B cell (primary cell): ENCODE data around the gene PCDH15. TPM values are rescaled to one million over a fixed set of nuclear protein-coding genes. Genes with fewer than 3 reads are reported as not detected.

Source experiments
- ATAC-seq: fragments of 200-7000 bp; cut with Tn5 transposase; one replicate; pipeline ENCODE4 v1.10.0; 2021; ENCODE audit warnings: low read depth, mild to moderate bottlenecking, moderate number of reproducible peaks, moderate library complexity
- CTCF ChIA-PET: fragments of 350-600 bp; sonication (Branson Sonifier 250); formaldehyde crosslinking; loops from one replicate; lab custom pipeline; 2021; ENCODE audit warnings: antibody characterized with exemption, inconsistent platforms; lab: Charles Lee
- POLR2A ChIA-PET: fragments of 350-600 bp; sonication (Branson Sonifier 250); formaldehyde crosslinking; loops from one replicate; lab custom pipeline; 2021; ENCODE audit warnings: antibody characterized with exemption; lab: Charles Lee
- DNase-seq: peaks from one replicate; pipeline ENCODE4 v3.0.0; 2013
- H2AFZ ChIP-seq: 2 replicates; pipeline ENCODE4 v1.6.1; 2012; ENCODE audit warnings: mild to moderate bottlenecking, low read depth, low read length; ENCODE audit not compliant: insufficient read depth, poor library complexity, severe bottlenecking
- H3K27ac ChIP-seq, 2 donors: 1 replicate in 1 of 2; 2 replicates in 1 of 2; pipeline ENCODE4 v1.5.1; 2012 to 2013; ENCODE audit warnings: low read length in 2 of 2, mild to moderate bottlenecking in 2 of 2, moderate library complexity in 1 of 2
- H3K27me3 ChIP-seq, 4 experiments: fragments of 200-600 bp in 1 of 4; sonication (generic) in 1 of 4; replicated peaks in 1 of 4; 1 replicate in 2 of 4; 2 replicates in 2 of 4; pipeline versions ENCODE4 v1.6.1 to v1.7.0; 2013 to 2016; ENCODE audit warnings: low read length in 3 of 4, mild to moderate bottlenecking in 2 of 4, mixed read lengths in 1 of 4, moderate library complexity in 1 of 4; ENCODE audit not compliant: insufficient read depth in 4 of 4, control insufficient read depth in 3 of 4; ENCODE audit errors: control extremely low read depth in 1 of 4
- H3K36me3 ChIP-seq, 2 experiments: replicated peaks in 1 of 2; 1 replicate in 1 of 2; 2 replicates in 1 of 2; pipeline versions ENCODE4 v1.6.1 to v1.7.1; 2013; ENCODE audit warnings: low read length in 1 of 2; ENCODE audit not compliant: insufficient read depth in 2 of 2, control insufficient read depth in 1 of 2; ENCODE audit errors: control extremely low read depth in 1 of 2, extremely low read depth in 1 of 2
- H3K4me1 ChIP-seq, 2 donors: fragments of 200-600 bp in 1 of 2; sonication (generic) in 1 of 2; 1 replicate in 1 of 2; 2 replicates in 1 of 2; pipeline versions ENCODE4 v1.5.1 to v1.6.1; 2013 to 2017; ENCODE audit warnings: low read length in 2 of 2; ENCODE audit not compliant: control insufficient read depth in 2 of 2, insufficient read depth in 2 of 2
- H3K4me2 ChIP-seq: replicated peaks from 2 replicates; pipeline ENCODE3; 2012; ENCODE audit warnings: mild to moderate bottlenecking, low read depth, low read length; ENCODE audit not compliant: poor library complexity, severe bottlenecking
- H3K4me3 ChIP-seq, 5 experiments: fragments of 200-600 bp in 1 of 5; sonication (generic) in 1 of 5; 1 replicate in 3 of 5; 2 replicates in 2 of 5; pipeline versions ENCODE4 v1.5.1 to v1.7.0; 2011 to 2016; ENCODE audit warnings: low read length in 4 of 5, mild to moderate bottlenecking in 4 of 5, low read depth in 2 of 5, control low read depth in 1 of 5, moderate library complexity in 1 of 5; ENCODE audit not compliant: insufficient read depth in 1 of 5; ENCODE audit errors: control extremely low read depth in 1 of 5, extremely low read depth in 1 of 5
- H3K79me2 ChIP-seq: fragments of 200-600 bp; sonication (generic); one replicate; pipeline ENCODE4 v1.6.0; 2016; ENCODE audit warnings: low read length; ENCODE audit not compliant: control insufficient read depth, insufficient read depth
- H3K9ac ChIP-seq: fragments of 200-600 bp; sonication (generic); 2 replicates; pipeline ENCODE4 v1.6.1; 2017; ENCODE audit warnings: mild to moderate bottlenecking, low read length, moderate library complexity
- H3K9me3 ChIP-seq, 3 donors: one replicate each; pipeline versions ENCODE4 v1.6.1 to v1.7.1; 2013; ENCODE audit warnings: low read length in 2 of 3; ENCODE audit not compliant: control insufficient read depth in 2 of 3, insufficient read depth in 1 of 3; ENCODE audit errors: control extremely low read depth in 1 of 3
- H4K20me1 ChIP-seq: 2 replicates; pipeline ENCODE4 v1.6.0; 2012; ENCODE audit warnings: mild to moderate bottlenecking, low read length; ENCODE audit not compliant: insufficient read depth, control insufficient read depth, poor library complexity, severe bottlenecking
- H3K27ac Mint-ChIP-seq: one replicate; pipeline ENCODE4 v1.8.0; 2021; ENCODE audit warnings: mixed read lengths
- H3K27me3 Mint-ChIP-seq: one replicate; pipeline ENCODE4 v1.8.0; 2021; ENCODE audit warnings: mixed read lengths
- H3K4me1 Mint-ChIP-seq: one replicate; pipeline ENCODE4 v1.8.0; 2021; ENCODE audit warnings: mixed read lengths
- H3K4me3 Mint-ChIP-seq: one replicate; pipeline ENCODE4 v1.8.0; 2021; ENCODE audit warnings: mixed read lengths
- H3K9me3 Mint-ChIP-seq: one replicate; pipeline ENCODE4 v1.8.0; 2022; ENCODE audit warnings: mixed read lengths; ENCODE audit not compliant: insufficient read depth
- CTCF ChIP-seq: fragments of 200-600 bp; IDR thresholded peaks from one replicate; pipeline ENCODE4 v1.8.0; 2022; ENCODE audit warnings: antibody characterized with exemption, mild to moderate bottlenecking
- EZH2 ChIP-seq: IDR thresholded peaks from 2 replicates; pipeline ENCODE4 v1.6.1; 2012; ENCODE audit warnings: borderline replicate concordance, low read depth, mild to moderate bottlenecking, moderate library complexity, low read length; ENCODE audit not compliant: insufficient read depth, poor library complexity, severe bottlenecking
- WGBS: methylation state at CpG from one replicate; pipeline ENCODE4 v1.1.5; 2013; ENCODE audit warnings: missing lambda C conversion rate; ENCODE audit not compliant: insufficient coverage; 5-methylcytosine and 5-hydroxymethylcytosine counted together
- intact Hi-C: fragments of 100-400 bp; cut with micrococcal nuclease; formaldehyde crosslinking; loops from one replicate; pipeline ENCODE4 v1.10.0; 2022
- polyA plus RNA-seq: library from polyadenylated mRNA; depleted of rRNA; stranded (reverse); fragments of >200 nt; gene quantifications from 2 replicates; pipeline ENCODE4 v1.2.3, GENCODE V29; 2012
- total RNA-seq, 2 donors: library from RNA; stranded (reverse); fragments of 120-200 nt in 1 of 2; gene quantifications; 1 replicate in 1 of 2; 2 replicates in 1 of 2; pipeline versions ENCODE4 v1.2.3 to v1.2.4, GENCODE V29; 2013 to 2022

PCDH15 gene
- total and polyA plus RNA-seq, 2 donors (not counting 1 experiment from before 2014, with no cell fraction given), result not detected

GRCh38 chr10:54843085-54843646, 42.1 kb upstream of the PCDH15 start:
- peaks cover 0 to 2% (median 0%) of the 10 kb centered on the region in 3 donors for H3K9me3 ChIP-seq
- no peak overlapping the region for H3K4me3 ChIP-seq
- DNase-seq, result no peak
- H3K27ac Mint-ChIP-seq, result no peak overlapping the region
- 100% methylated on average over 1 of the region's 5 CpGs for WGBS
- intact Hi-C loops, result no loop called here
- ChIA-PET CTCF (no interaction called here), POLR2A (no interaction called here)
- H3K27ac ChIP-seq, result no peak overlapping the region
- H2AFZ ChIP-seq, result no peak overlapping the region
- H3K27me3 Mint-ChIP-seq, result no peaks in the 10 kb centered on the region
- H3K9ac ChIP-seq, result no peak overlapping the region
- ATAC-seq, result no peak
- no peaks in the 10 kb centered on the region for H3K4me1 ChIP-seq
- no peak overlapping the region for H3K4me2 ChIP-seq
- no peak overlapping the region for H3K4me3 Mint-ChIP-seq
- H3K36me3 ChIP-seq, result no peaks in the 10 kb centered on the region
- H3K79me2 ChIP-seq, result no peaks in the 10 kb centered on the region
- H3K27me3 ChIP-seq, result no peaks in the 10 kb centered on the region
- no peak for TF ChIP-seq EZH2
- TF ChIP-seq CTCF, result no peak
- no peaks in the 10 kb centered on the region for H3K4me1 Mint-ChIP-seq
- H3K9me3 Mint-ChIP-seq, result no peaks in the 10 kb centered on the region
- no peaks in the 10 kb centered on the region for H4K20me1 ChIP-seq

GRCh38 chr10:54837479-54837878, 36.4 kb upstream of the PCDH15 start:
- H3K4me3 ChIP-seq, result no peak overlapping the region
- H3K79me2 ChIP-seq, result no peaks in the 10 kb centered on the region
- ATAC-seq (no peak), DNase-seq (no peak)
- TF ChIP-seq CTCF, result no peak
- TF ChIP-seq EZH2, result no peak
- no peaks in the 10 kb centered on the region for H3K4me1 ChIP-seq
- no peak overlapping the region for H3K27ac ChIP-seq
- Mint-ChIP-seq H3K4me3 (no peak overlapping the region), H3K27me3 (no peaks in the 10 kb centered on the region), H3K27ac (no peak overlapping the region), H3K4me1 (no peaks in the 10 kb centered on the region), H3K9me3 (no peaks in the 10 kb centered on the region)
- H3K27me3 ChIP-seq, result no peaks in the 10 kb centered on the region
- CTCF ChIA-PET, result no interaction called here
- H4K20me1 ChIP-seq, result no peaks in the 10 kb centered on the region
- H3K9me3 ChIP-seq, result peaks cover 0 to 2% (median 0%) of the 10 kb centered on the region in 3 donors
- H3K4me2 ChIP-seq, result no peak overlapping the region
- POLR2A ChIA-PET, result no interaction called here
- intact Hi-C loops, result no loop called here
- H3K36me3 ChIP-seq, result no peaks in the 10 kb centered on the region
- no peak overlapping the region for H3K9ac ChIP-seq
- 20% methylated on average over 1 of the region's 5 CpGs for WGBS
- H2AFZ ChIP-seq, result no peak overlapping the region
